Activated CD4-positive, alpha-beta T cell treated with anti-CD3 and anti-CD28 coated beads for 24 hours (primary cell): ENCODE data around the gene RNF17.

Source experiments
- DNase-seq, 2 donors: peaks; one replicate each; pipeline ENCODE4 v3.0.0-alpha.2; 2020; ENCODE audit warnings: low read depth in 2 of 2

Gene RNF17

GRCh38 chr13:24860770-24861169 lies 96.8 kb downstream of the RNF17 start:
- DNase-seq = no peak

- no peak for DNase-seq
Observed at GRCh38 chr13:24861617-24862362, 97.8 kb downstream of the RNF17 start.

DNA sequence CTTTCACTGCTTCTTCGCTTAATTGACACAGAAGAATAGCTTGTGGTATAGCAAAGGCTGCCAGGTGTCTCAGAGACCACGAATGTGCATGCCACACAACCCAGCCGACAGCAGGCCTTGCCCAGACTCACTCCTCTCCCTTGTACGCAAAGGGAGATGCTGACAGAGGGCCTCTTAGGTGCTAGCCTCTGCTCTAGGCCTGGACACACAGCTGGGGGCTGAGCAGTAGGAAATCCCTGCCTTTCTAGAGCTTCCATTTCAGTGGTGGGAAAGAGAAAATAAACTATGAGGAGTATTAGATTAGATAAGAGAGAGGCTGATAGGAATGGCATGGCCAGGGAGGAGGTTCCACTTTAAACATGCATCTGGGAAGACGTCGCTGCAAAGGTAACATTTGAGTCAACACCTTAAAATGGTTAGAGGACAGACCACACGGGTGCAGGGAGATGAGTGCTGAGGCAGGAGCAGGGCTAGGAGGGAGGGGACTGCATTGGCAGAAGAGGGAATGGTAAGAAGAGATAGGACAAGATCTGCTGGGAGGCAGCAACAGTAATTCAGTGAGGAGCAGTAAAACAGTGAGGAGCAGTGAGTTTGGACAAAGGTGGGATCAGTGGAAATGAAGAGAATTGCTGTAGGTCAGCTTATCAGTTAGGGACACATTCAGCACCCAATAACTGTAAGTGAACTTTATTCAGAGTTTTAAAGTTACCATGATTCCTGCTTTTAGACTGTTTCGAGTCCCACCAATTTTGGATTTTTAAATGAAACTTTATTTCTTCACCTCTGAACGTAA lies 100.0 kb downstream of the RNF17 start:
- no peak for DNase-seq

DNA sequence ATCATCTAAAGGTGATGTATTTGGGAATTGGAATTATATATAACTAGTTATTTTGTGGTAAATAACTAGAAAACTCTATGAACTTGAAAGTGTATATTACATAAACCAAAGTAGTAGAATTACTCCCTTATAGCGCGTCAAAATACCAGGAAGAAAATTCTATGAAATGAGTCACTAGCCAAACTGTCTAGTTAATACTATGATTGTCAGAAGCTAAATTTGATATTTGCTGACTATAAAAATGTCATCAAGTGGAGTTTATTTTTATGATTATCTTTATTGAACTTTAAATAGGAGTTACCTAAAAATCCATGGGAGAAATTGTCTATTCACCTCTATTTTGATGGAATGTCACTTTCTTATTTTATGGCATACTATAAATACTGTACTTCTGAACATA lies 100.6 kb downstream of the RNF17 start:
- no peak for DNase-seq

DNA sequence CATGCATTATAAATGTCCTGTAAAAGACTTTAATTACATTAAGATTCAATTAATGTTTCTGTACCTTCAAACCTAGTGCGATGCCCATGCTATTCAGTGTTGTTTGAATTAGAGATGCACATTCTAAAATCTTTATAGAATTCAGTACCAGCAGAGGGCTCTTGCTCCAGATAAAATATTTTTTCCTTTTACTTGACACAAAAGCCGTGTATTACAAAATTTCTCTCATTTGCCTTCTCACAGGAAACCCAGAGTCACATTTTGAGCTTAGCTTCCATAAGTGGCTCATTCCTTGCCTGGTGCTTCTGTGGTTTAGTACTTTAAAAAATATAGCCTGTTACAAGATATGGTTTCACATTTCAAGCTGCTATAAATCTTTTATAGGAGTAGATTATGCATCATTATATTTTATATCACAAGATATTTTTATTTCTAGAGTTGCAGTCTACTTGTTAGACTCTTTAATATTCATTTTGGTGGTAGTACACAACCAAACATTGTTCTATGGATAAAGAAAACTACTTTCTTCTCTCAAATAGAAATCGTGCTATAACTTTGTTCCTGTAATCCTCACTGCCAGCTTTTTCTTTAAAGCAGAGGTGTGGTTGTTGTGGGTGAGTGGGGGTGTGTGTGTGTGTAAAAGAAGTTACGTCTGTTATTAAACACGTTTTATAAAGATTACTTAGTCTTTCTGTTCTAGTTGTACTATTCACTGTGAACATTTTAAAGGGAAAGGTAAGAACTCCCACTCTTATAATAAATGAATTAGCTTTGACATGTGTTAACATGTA lies 101.4 kb downstream of the RNF17 start:
- no peak for DNase-seq

- DNase-seq = no peak
Observed at GRCh38 chr13:24866488-24866887, 102.5 kb downstream of the RNF17 start.

DNA sequence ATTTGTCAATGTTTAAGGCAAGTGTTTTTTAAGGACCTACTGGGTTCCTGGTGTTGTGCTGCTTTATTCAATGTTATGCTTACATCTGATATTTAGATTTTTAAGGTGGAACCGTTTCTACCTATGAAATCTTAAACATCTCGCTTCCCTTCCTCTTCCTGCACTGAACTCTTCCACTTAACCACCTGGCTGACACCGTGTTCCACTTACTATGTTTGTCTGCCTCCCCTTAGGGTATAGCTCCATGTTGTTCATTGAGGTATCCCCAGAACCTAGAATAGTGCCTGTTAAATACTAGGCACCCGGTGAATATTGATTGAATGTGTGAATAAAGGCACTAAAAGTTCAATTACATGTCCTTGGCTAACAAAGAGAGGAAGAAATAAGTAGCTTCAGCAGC lies 104.9 kb downstream of the RNF17 start:
- no peak for DNase-seq

DNA sequence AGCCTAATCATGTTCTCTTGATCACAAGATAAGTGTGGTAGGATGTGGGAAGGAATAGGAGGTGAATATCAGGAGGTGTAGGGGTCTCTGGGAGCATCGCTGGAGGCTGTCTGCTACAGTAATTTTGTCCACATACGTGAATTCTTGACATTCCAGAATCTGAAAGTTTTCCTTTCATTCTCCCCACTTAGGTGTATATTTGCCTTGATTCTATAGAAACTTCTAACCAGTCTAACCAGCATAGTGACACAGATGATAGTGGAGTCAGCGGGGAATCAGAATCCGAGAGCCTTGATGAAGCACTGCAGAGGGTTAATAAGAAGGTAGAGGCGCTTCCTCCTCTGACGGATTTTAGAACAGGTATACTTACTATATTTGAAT lies 106.4 kb downstream of the RNF17 start:
- no peak for DNase-seq

DNA sequence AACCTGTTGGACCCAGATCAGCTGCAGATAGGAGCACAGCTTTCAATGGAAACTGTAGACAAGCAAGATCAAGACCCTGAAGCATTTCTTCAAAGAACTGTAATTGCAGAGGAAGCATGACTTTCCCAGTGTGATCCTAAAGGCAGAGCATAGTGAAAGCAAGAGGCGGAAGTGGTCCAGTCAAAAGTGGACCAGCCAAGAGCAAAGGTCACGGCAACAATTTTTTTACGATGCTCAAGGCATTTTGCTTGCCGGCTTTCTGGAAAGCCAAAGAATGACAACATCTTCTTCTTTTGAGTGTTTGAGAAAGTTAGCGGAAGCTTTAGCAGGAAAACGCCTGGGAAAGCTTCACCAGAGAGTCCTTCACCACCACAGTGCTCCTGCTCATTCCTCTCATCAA lies 111.6 kb downstream of the RNF17 start:
- no peak for DNase-seq

DNA sequence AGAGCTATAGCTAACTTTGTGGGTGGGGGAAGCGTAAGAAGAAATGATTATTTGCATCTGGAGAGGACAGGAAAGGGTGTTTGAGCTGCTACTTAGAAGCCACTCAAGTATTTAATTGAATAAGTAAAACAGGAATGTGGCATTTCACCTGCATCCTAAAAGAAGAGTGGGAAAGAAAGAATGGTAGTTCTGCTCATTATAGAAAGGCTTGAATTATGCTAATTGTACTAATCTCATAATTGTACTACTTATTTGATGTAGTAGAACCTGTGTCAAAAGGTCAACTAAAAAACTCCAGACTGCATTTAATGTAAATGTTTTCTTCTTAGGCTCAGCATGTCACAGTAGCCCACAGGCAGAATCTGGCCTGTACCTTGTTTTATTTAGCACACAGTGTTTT lies 113.6 kb downstream of the RNF17 start:
- no peak for DNase-seq

DNA sequence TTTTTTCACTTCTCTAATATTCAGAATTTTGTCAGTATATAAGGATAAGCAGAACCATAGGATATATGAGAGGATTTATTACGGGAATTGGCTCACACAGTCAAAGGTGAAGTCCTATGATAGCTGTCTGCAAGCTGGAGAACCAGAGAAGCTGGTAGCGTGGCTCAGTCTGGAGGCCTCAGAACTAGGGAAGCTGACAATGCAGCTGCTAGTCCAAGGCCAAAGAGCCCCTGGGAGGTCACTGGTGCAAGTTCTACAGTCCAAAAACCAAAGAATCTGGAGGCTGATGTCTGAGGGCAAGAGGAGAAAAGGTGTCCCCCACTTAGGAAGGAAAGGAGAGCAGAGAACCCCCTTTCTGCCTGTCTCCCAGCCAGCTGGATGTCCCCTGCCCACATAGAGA lies 114.4 kb downstream of the RNF17 start:
- DNase-seq = no peak

- DNase-seq = no peak
Observed at GRCh38 chr13:24882665-24883064, 118.7 kb downstream of the RNF17 start.

DNA sequence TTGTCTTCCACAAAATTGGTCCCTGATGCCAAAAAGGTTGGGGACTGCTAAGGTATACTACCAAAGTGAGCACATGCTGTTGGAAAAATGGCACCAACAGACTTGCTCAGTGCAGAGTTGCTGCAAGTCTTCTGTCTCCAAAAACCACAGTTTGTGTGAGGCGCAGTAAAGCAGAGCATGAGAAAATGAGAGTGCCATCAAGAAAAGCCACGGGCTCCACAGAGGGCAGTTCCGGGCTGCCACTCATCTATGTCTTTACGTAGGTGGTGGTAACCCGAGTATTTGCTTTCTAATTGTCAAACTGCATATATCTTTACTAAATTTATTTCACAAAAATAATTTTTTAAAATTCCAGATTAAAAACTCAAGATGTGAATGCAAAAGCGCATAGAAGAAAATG lies 123.8 kb downstream of the RNF17 start:
- DNase-seq = no peak

GRCh38 chr13:24888291-24888931 lies 124.4 kb downstream of the RNF17 start:
- no peak for DNase-seq

DNA sequence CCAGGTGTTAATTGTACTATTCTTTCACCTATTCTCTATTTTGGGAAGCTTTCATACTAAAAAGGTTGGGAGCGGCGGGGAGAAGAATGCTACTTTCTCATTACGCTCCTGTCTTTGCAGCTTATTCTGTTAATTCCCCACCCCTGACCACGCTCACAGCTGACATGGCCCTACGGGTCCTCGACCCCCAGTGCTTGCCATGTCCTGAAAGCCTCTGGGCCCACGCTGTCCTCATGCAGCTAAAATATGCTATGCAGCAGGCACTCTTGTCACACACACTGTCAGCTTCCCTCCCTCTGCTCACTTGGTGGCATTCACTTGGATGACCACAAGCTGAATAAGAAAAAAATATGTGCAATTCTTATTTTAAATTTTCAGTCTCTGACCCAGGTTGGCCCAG lies 126.3 kb downstream of the RNF17 start:
- no peak for DNase-seq

- DNase-seq = no peak
Observed at GRCh38 chr13:24891476-24892108, 127.6 kb downstream of the RNF17 start.

DNA sequence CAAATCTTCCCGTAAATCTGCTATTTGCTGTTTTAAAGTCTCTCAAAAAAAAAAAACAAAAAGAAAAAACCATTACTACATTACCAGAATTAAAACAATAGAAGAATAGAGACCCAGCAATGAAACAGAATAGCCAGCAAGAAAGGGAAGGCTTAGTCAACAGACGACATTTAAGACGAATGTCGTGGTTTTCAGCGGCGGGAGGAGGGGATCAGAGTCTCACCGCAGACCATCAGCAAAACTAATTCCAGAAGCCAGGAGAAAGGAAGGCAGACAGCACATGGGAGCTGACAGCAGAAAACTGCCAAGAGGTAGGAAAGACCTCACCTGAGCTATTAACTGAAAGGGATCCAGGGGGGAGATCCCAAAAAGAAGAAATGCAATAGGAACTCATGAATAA lies 128.9 kb downstream of the RNF17 start:
- DNase-seq = no peak

DNA sequence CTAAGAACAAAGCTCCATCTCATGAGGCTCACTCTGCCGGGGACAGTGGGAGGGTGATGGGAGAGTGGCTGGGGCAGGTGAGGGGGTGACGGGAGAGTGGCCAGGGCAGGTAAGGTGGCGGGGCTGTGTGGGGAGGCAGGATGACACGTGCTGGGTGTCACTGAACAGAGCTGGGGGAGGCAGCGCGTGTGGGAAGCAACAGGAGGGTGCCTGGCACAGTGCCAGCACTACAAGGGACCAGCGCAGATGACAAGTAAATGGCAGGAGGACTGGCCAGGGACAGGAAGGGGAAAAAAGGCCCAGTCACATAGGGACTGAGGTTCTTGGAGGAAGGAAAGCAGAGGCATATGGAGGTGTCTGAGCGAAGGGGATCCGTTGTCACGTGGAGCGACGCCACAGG lies 129.9 kb downstream of the RNF17 start:
- no peak for DNase-seq

- DNase-seq = no peak
Observed at GRCh38 chr13:24894277-24894971, 130.5 kb downstream of the RNF17 start.

DNA sequence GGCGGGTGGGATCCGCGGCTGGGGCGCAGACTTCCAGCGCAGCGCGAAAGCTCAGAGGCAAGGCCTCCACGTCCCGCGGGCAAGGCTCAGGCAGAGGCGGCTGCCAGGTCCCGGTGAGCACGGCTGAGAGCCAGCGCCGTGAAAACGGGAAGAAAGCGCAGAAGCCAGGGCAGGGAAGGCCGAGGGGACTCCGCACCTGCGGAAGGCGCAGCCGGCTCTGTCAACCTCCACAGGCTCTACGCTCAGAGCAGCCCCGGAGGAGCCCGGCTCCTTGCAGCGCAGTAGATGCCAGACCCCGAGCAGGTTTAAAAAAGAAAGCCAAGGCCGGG lies 131.0 kb downstream of the RNF17 start:
- DNase-seq = no peak

DNA sequence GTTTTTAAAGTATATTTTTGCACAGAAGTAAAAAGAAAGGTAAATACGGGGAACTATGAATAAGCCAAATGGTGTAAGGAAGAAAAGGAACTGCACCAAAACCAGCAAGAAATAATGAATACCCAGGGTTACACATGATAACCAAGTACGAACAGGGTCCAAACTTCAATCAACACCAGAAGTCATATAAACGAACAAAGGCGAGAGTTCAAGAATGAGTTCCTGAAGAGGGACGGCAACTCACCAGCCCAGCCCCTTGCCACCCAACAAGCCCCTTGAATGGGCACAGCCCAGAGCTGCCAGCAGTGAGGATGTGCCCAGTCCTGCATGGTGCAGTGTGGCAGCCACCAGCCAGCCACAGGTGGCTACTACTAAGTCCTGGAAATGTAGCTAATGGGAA lies 132.1 kb downstream of the RNF17 start:
- no peak for DNase-seq
